ENCODE measurements around the gene CPT1B. TPM values are rescaled to one million over a fixed set of nuclear protein-coding genes. Genes with fewer than 3 reads are reported as not detected.
A peak's percentile ranks its signal among the peaks of the same experiment; 100 is the strongest.

CPT1B gene
- 68.4 and 94.5 TPM in 2 replicates for total RNA-seq (ENCODE audit: low replicate concordance)
- long read RNA-seq, partial matches to known transcripts: 5 of 8 reads
- long read RNA-seq, other reads (novel, unspliced or antisense): 3 of 8 reads

- no peaks in the 10 kb centered on the region for H3K27me3 Mint-ChIP-seq
- H3K4me1 Mint-ChIP-seq (ENCODE audit: unreplicated experiment): peaks cover under 1% of the 10 kb centered on the region
- peaks cover 3% of the 10 kb centered on the region for H3K36me3 Mint-ChIP-seq
- no peak within 1 kb of the TSS for H3K4me3 Mint-ChIP-seq
- no peak for DNase-seq (ENCODE audit: extremely low spot score, unreplicated experiment)
- H3K9me3 Mint-ChIP-seq: no peaks in the 10 kb centered on the region
- TF ChIP-seq CTCF (conservative IDR thresholded peaks at IDR 0.05): no peak
- H3K27ac Mint-ChIP-seq: no peak within 1 kb of the TSS
Measured at GRCh38 chr22:50577987-50578775, at the start of gene CPT1B. Gene CPT1B (minus strand): TSS chr22:50578427. CDS start chr22:50577915, 512 bp downstream.

GRCh38 chr22:50626850-50627641, 48.8 kb upstream of the CPT1B start:
- peaks cover 32% of the 10 kb centered on the region for H3K4me1 Mint-ChIP-seq (ENCODE audit: unreplicated experiment)
- TF ChIP-seq CTCF (conservative IDR thresholded peaks at IDR 0.05): no peak
- peak overlapping the region; percentile 83 for H3K4me3 Mint-ChIP-seq
- no peak overlapping the region for H3K27ac Mint-ChIP-seq
- peak; percentile 69 for DNase-seq (ENCODE audit: extremely low spot score, unreplicated experiment)
- no peaks in the 10 kb centered on the region for H3K36me3 Mint-ChIP-seq
- no peaks in the 10 kb centered on the region for H3K9me3 Mint-ChIP-seq
- H3K27me3 Mint-ChIP-seq: no peaks in the 10 kb centered on the region

GRCh38 chr22:50626314-50626849, 48.2 kb upstream of the CPT1B start:
- DNase-seq (ENCODE audit: extremely low spot score, unreplicated experiment): no peak
- Mint-ChIP-seq H3K27ac (no peak overlapping the region), H3K4me3 (peak overlapping the region; percentile 77), H3K4me1 (ENCODE audit: unreplicated experiment) (peaks cover 32% of the 10 kb centered on the region), H3K36me3 (no peaks in the 10 kb centered on the region), H3K27me3 (no peaks in the 10 kb centered on the region), H3K9me3 (no peaks in the 10 kb centered on the region)
- no peak for TF ChIP-seq CTCF (conservative IDR thresholded peaks at IDR 0.05)

- Mint-ChIP-seq H3K27me3 (no peaks in the 10 kb centered on the region), H3K4me1 (ENCODE audit: unreplicated experiment) (peaks cover 38% of the 10 kb centered on the region), H3K36me3 (no peaks in the 10 kb centered on the region), H3K27ac (no peak overlapping the region), H3K9me3 (no peaks in the 10 kb centered on the region), H3K4me3 (no peak overlapping the region)
- peak; percentile 68 for DNase-seq (ENCODE audit: extremely low spot score, unreplicated experiment)
- no peak for TF ChIP-seq CTCF (conservative IDR thresholded peaks at IDR 0.05)
Measured at GRCh38 chr22:50625568-50626313, 47.5 kb upstream of the CPT1B start.

GRCh38 chr22:50625131-50625567, 46.9 kb upstream of the CPT1B start:
- Mint-ChIP-seq H3K27me3 (no peaks in the 10 kb centered on the region), H3K27ac (no peak overlapping the region)
- no peak for TF ChIP-seq CTCF (conservative IDR thresholded peaks at IDR 0.05)

More at GRCh38 chr22:50625131-50625567, 46.9 kb upstream of the CPT1B start:
- H3K36me3 Mint-ChIP-seq: no peaks in the 10 kb centered on the region
- peak; percentile 70 for DNase-seq (ENCODE audit: extremely low spot score, unreplicated experiment)
- peaks cover 39% of the 10 kb centered on the region for H3K4me1 Mint-ChIP-seq (ENCODE audit: unreplicated experiment)
- peak overlapping the region; percentile 44 for H3K4me3 Mint-ChIP-seq
- H3K9me3 Mint-ChIP-seq: no peaks in the 10 kb centered on the region
